Activated CD4-positive, alpha-beta T cell treated with anti-CD3 and anti-CD28 coated beads, Interleukin-2, amount 10 ng/mL, durations not matched to agents 24 days and 14 days (primary cell): ENCODE measurements around the gene S100P. TPM values are rescaled to one million over a fixed set of nuclear protein-coding genes. Genes with fewer than 3 reads are reported as not detected.
A peak's percentile ranks its signal among the peaks of the same experiment; 100 is the strongest.
"Not testable (repeated sequence)": the region's sequence is repeated elsewhere in the genome, so short reads cannot be mapped to it uniquely, and the experiment has no call there.

Experiments used
- DNase-seq: peaks from one replicate; pipeline ENCODE4 v3.0.0; 2022
- H3K27ac Mint-ChIP-seq: one replicate; pipeline ENCODE4 v1.8.0; 2022; ENCODE audit warnings: mild to moderate bottlenecking, mixed read lengths
- H3K27me3 Mint-ChIP-seq: one replicate; pipeline ENCODE4 v1.8.0; 2022; ENCODE audit warnings: mixed read lengths
- H3K36me3 Mint-ChIP-seq: one replicate; pipeline ENCODE4 v1.8.0; 2022; ENCODE audit warnings: low read depth, mild to moderate bottlenecking, mixed read lengths
- H3K4me1 Mint-ChIP-seq: one replicate; pipeline ENCODE4 v1.8.0; 2021; ENCODE audit warnings: mixed read lengths
- H3K4me3 Mint-ChIP-seq: one replicate; pipeline ENCODE4 v1.8.0; 2022; ENCODE audit warnings: mild to moderate bottlenecking, moderate library complexity, mixed read lengths
- H3K9me3 Mint-ChIP-seq: one replicate; pipeline ENCODE4 v1.8.0; 2021; ENCODE audit warnings: mixed read lengths
- intact Hi-C: fragments of 100-400 bp; cut with micrococcal nuclease; formaldehyde crosslinking; loops from one replicate; pipeline ENCODE4 v1.15.1; 2023
- total RNA-seq: library from RNA; stranded (reverse); gene quantifications from 2 replicates; pipeline ENCODE4 v1.2.3, GENCODE V29; 2022

The S100P gene
- total RNA-seq, 1 donor from 2014 or later, result 2.8 TPM

- H3K27ac Mint-ChIP-seq, result peak within 1 kb of the TSS; percentile 99
Observed at GRCh38 chr4:6716018-6716911, 22.6 kb downstream of the S100P start, which contains the start of gene BLOC1S4. Gene BLOC1S4 (plus strand): TSS chr4:6716174. CDS start chr4:6716210, 36 bp downstream.

GRCh38 chr4:6716958-6717655 is 23.4 kb downstream of the S100P start:
- H3K36me3 Mint-ChIP-seq, result peaks cover 15% of the 10 kb centered on the region
- H3K9me3 Mint-ChIP-seq, result no peaks in the 10 kb centered on the region
- peak overlapping the region; percentile 98 for H3K4me3 Mint-ChIP-seq
- intact Hi-C loops, result loop anchor here (1.0 to 10.0 kb wide), 5 partner anchors 43 to 1728 kb away; partner anchors contain the start of genes ACOX3, MRFAP1 and TRMT44
- peaks cover 3% of the 10 kb centered on the region for H3K27me3 Mint-ChIP-seq
- peaks cover 25% of the 10 kb centered on the region for H3K4me1 Mint-ChIP-seq
- peak; percentile 70 for DNase-seq
- H3K27ac Mint-ChIP-seq, result peak overlapping the region; percentile 89

More at GRCh38 chr4:6716018-6716911, 22.6 kb downstream of the S100P start, which contains the start of gene BLOC1S4:
- Mint-ChIP-seq H3K36me3 (peaks cover 15% of the 10 kb centered on the region), H3K4me3 (peak within 1 kb of the TSS; percentile 98), H3K27me3 (peaks cover 3% of the 10 kb centered on the region), H3K4me1 (peaks cover 23% of the 10 kb centered on the region), H3K9me3 (no peaks in the 10 kb centered on the region)
- intact Hi-C loops, result loop anchor here (1.0 to 10.0 kb wide), 5 partner anchors 42 to 1729 kb away; partner anchors contain the start of genes ACOX3, MRFAP1 and TRMT44
- DNase-seq, result peak; percentile 97

GRCh38 chr4:6718932-6719610 is 25.4 kb downstream of the S100P start:
- peaks cover 15% of the 10 kb centered on the region for H3K36me3 Mint-ChIP-seq
- no peak for DNase-seq
- no peaks in the 10 kb centered on the region for H3K9me3 Mint-ChIP-seq
- H3K27ac Mint-ChIP-seq, result no peak overlapping the region
- peaks cover 3% of the 10 kb centered on the region for H3K27me3 Mint-ChIP-seq
- peaks cover 25% of the 10 kb centered on the region for H3K4me1 Mint-ChIP-seq
- peak overlapping the region; percentile 65 for H3K4me3 Mint-ChIP-seq
- intact Hi-C loops, result loop anchor here (5.0 to 10.0 kb wide), 2 partner anchors 268 to 1726 kb away; partner anchors contain the start of genes ACOX3 and TRMT44

GRCh38 chr4:6719611-6720179 is 26.0 kb downstream of the S100P start:
- DNase-seq, result no peak
- peaks cover 3% of the 10 kb centered on the region for H3K27me3 Mint-ChIP-seq
- H3K4me1 Mint-ChIP-seq, result peaks cover 25% of the 10 kb centered on the region
- no peak overlapping the region for H3K4me3 Mint-ChIP-seq
- no peaks in the 10 kb centered on the region for H3K9me3 Mint-ChIP-seq
- intact Hi-C loops, result loop anchor here (1.0 to 10.0 kb wide), 5 partner anchors 155 to 1725 kb away; partner anchors contain the start of genes ACOX3, GRPEL1 and TRMT44
- H3K27ac Mint-ChIP-seq, result no peak overlapping the region
- H3K36me3 Mint-ChIP-seq, result peaks cover 15% of the 10 kb centered on the region

GRCh38 chr4:6720202-6720699 is 26.6 kb downstream of the S100P start:
- no peaks in the 10 kb centered on the region for H3K9me3 Mint-ChIP-seq
- H3K27me3 Mint-ChIP-seq, result peaks cover 3% of the 10 kb centered on the region
- peaks cover 22% of the 10 kb centered on the region for H3K4me1 Mint-ChIP-seq
- no peak overlapping the region for H3K27ac Mint-ChIP-seq
- intact Hi-C loops, result loop anchor here (1.0 to 5.0 kb wide), 3 partner anchors 154 to 612 kb away; partner anchors contain the start of gene GRPEL1
- H3K36me3 Mint-ChIP-seq, result peaks cover 15% of the 10 kb centered on the region
- H3K4me3 Mint-ChIP-seq, result no peak overlapping the region
- DNase-seq, result peak; percentile 95

GRCh38 chr4:6721121-6721520 is 27.4 kb downstream of the S100P start:
- Mint-ChIP-seq H3K36me3 (peaks cover 11% of the 10 kb centered on the region), H3K27me3 (no peaks in the 10 kb centered on the region), H3K4me3 (no peak overlapping the region), H3K4me1 (peaks cover 17% of the 10 kb centered on the region), H3K9me3 (no peaks in the 10 kb centered on the region), H3K27ac (no peak overlapping the region)
- DNase-seq, result no peak
- intact Hi-C loops, result loop anchor here (5.0 kb wide), 1 partner anchor 611 kb away; no protein-coding TSS in a partner anchor

GRCh38 chr4:6722891-6723290 is 29.2 kb downstream of the S100P start:
- no peak for DNase-seq
- no peaks in the 10 kb centered on the region for H3K27me3 Mint-ChIP-seq
- no peak overlapping the region for H3K4me3 Mint-ChIP-seq
- H3K9me3 Mint-ChIP-seq, result no peaks in the 10 kb centered on the region
- intact Hi-C loops, result loop anchor here (5.0 kb wide), 1 partner anchor 609 kb away; no protein-coding TSS in a partner anchor
- H3K27ac Mint-ChIP-seq, result no peak overlapping the region
- H3K4me1 Mint-ChIP-seq, result peaks cover 16% of the 10 kb centered on the region
- peaks cover 8% of the 10 kb centered on the region for H3K36me3 Mint-ChIP-seq

- DNase-seq, result no peak
- H3K36me3 Mint-ChIP-seq, result peaks cover 3% of the 10 kb centered on the region
- no peaks in the 10 kb centered on the region for H3K9me3 Mint-ChIP-seq
- peaks cover 14% of the 10 kb centered on the region for H3K4me1 Mint-ChIP-seq
- H3K4me3 Mint-ChIP-seq, result no peak overlapping the region
- H3K27me3 Mint-ChIP-seq, result no peaks in the 10 kb centered on the region
- H3K27ac Mint-ChIP-seq, result no peak overlapping the region
- intact Hi-C loops, result loop anchor here (5.0 kb wide), 1 partner anchor 608 kb away; no protein-coding TSS in a partner anchor
Observed at GRCh38 chr4:6723851-6724250, 30.2 kb downstream of the S100P start.

GRCh38 chr4:6724421-6725111 is 30.9 kb downstream of the S100P start:
- Mint-ChIP-seq H3K36me3 (no peaks in the 10 kb centered on the region), H3K27ac (peak overlapping the region; percentile 48), H3K4me1 (peaks cover 11% of the 10 kb centered on the region), H3K27me3 (no peaks in the 10 kb centered on the region), H3K9me3 (no peaks in the 10 kb centered on the region), H3K4me3 (no peak overlapping the region)
- intact Hi-C loops, result loop anchor here (5.0 kb wide), 1 partner anchor 608 kb away; no protein-coding TSS in a partner anchor
- DNase-seq, result no peak

GRCh38 chr4:6725427-6725961 is 31.8 kb downstream of the S100P start:
- intact Hi-C loops, H3K9me3 Mint-ChIP-seq, DNase-seq, H3K4me1 Mint-ChIP-seq, H3K27ac Mint-ChIP-seq, H3K4me3 Mint-ChIP-seq, H3K27me3 Mint-ChIP-seq, H3K36me3 Mint-ChIP-seq: not testable (repeated sequence)

- intact Hi-C loops, result no loop called here
- Mint-ChIP-seq H3K36me3 (no peaks in the 10 kb centered on the region), H3K27ac (peak overlapping the region; percentile 58), H3K27me3 (no peaks in the 10 kb centered on the region), H3K4me3 (peak overlapping the region; percentile 12), H3K4me1 (peaks cover 6% of the 10 kb centered on the region), H3K9me3 (no peaks in the 10 kb centered on the region)
- DNase-seq, result no peak
Observed at GRCh38 chr4:6727081-6727942, 33.6 kb downstream of the S100P start.
